Anterior cingulate cortex (tissue), 58 donors: ENCODE data around the gene ANKS1B.
A peak's percentile ranks its signal among the peaks of the same experiment; 100 is the strongest.
"Not testable (repeated sequence)": the region's sequence is repeated elsewhere in the genome, so short reads cannot be mapped to it uniquely, and the experiment has no call there.

ENCODE experiments used
- DNase-seq, 58 donors: peaks; one replicate each; lab custom pipeline; 2025; lab: John Stamatoyannopoulos, UW

ANKS1B gene

GRCh38 chr12:98868538-98868937, 1116.2 kb downstream of the ANKS1B start:
- DNase-seq: no peak

- peak in 28 of 58 donors; percentile 10 to 64 (median 38) for DNase-seq
Measured at GRCh38 chr12:98868076-98868475, 1116.7 kb downstream of the ANKS1B start.

- DNase-seq: no peak
Measured at GRCh38 chr12:98864363-98864762, 1120.4 kb downstream of the ANKS1B start.

- DNase-seq: peak in 9 of 58 donors; percentile 8 to 50 (median 27)
Measured at GRCh38 chr12:98863167-98863566, 1121.6 kb downstream of the ANKS1B start.

DNA sequence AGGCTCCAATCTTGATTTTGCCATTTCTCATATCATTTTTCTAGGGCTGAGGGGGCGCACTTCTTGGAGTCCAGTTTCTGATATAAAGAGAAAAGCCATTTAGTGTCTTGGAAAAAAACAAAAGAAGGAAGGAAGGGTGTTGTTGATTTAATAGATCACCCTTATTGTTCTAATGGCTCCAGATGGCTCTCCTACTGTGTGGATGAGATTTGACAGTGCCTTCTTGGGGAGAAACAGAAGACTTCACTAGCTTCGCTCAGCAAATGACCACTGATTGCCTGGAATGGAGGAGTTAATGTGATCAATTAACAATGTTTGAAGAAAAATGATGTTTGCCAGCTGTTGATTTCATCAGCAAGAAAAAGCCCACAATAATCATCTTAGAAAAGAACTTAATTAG, 1123.5 kb downstream of the ANKS1B start:
- no peak for DNase-seq

DNA sequence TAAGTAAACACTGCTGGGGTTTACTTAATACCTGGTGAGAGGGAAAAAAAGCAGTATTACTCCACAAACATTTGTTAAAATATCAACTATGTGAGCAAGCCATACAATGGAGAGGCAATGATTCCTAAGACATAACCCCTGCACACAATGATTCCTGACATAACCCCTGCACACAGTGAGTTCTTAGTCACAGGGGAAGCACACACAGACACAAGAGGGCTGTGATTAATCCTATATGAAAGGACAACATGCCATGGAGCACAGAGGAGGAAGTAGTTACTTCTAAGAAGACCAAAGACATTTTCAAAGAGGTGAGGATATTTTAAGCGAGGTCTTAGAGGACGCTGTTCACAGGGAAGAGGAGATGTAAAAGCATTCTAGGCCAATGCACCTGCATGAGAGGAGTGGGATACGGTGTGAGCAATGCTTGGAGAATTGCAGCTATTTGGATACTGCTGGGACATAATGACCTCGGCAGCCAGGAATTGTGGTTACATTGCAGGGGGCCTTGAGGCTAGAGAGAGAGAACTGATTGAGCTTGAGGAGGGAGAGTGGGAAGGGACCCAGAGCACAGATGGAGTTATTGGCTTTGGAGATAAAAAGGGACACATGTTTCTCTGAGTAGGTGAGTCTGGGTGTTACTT, 1127.7 kb downstream of the ANKS1B start:
- DNase-seq: no peak

GRCh38 chr12:98852181-98852580, 1132.6 kb downstream of the ANKS1B start:
- DNase-seq: peak in 7 of 58 donors; percentile 5 to 63 (median 17)

- DNase-seq: no peak
Measured at GRCh38 chr12:98847242-98847641, 1137.5 kb downstream of the ANKS1B start.

DNA sequence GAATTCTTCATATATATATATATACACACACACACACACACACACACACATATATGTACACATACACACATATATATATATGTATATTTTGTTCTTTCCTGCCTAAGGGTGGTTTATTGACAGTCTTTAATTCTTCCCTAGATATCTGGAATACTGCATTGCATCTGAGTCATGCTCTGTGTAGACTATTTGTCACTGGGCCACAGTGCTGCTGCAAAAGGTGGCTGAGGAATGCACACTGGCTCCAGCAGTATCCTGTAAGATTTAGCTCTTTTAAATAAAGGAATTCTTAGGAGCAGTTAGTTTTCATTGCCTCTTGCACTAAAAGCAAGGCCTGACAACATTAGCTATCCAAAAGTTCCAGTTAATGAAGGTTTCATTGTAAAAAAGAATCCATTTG, 1138.8 kb downstream of the ANKS1B start:
- no peak for DNase-seq

GRCh38 chr12:98840325-98840724, 1144.4 kb downstream of the ANKS1B start:
- no peak for DNase-seq

DNA sequence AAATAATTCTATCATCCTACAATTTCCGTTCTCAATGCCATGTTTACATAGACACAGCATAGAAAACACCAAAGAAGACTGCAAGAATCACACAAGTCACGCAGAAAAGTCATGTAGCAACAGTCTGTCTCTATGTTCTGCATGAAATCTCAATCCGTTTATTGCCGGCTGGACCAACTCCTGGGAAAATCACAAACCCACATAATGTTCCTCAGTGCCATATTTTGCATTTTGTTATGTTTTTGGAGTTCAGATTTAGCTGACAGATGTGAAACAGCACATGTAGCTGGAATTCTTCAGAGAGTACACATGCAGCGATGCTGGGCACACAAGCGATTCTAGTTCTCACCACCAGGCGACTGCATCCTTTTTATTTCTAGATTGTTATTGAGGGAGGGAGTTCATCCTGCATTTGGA, 1146.5 kb downstream of the ANKS1B start:
- DNase-seq: peak in 23 of 58 donors; percentile 8 to 61 (median 25)

- not testable (repeated sequence) for DNase-seq
Measured at GRCh38 chr12:98837134-98837752, 1147.5 kb downstream of the ANKS1B start.

- DNase-seq: no peak
Measured at GRCh38 chr12:98830657-98831056, 1154.1 kb downstream of the ANKS1B start.

- DNase-seq: no peak
Measured at GRCh38 chr12:98828802-98829600, 1155.7 kb downstream of the ANKS1B start.

DNA sequence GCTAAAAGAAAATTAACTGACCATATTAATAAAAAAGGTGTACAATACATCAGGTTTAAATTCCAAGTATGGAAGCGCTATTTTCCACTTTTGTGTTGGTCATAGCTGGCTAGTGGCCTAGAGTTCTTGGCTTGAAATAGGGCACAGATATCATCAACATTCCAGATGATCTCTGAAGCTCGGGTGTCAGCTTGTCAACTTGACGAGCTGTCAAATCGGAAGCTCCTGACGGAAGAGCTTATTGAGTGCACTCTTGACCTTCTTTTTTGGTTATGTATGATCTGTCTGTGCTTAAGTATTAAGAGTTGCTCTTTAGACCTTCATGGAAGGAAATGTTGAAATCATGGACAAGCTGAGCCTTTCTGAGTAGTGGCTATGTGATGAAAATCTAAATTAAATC, 1161.7 kb downstream of the ANKS1B start:
- DNase-seq: no peak

DNA sequence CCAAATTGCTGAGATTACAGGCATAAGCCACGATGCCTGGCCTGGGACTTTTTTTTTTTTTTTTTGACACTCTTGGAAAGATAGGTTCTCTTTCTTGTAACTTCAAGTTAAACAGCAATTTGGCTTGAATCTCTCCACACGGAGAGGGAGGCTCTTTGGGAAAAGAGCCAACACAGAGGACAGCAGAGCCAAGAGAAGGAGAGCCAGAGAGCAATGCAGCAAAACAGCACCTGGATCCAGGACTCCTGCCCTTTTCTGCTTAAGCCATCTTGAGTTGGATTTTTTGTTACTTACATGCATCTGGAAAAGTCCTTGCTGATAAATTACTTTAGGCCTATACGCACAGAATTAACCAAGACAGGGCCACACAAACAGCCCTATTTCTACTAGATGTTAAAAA, 1162.9 kb downstream of the ANKS1B start:
- peak in 1 of 58 donors; percentile 10 for DNase-seq

DNA sequence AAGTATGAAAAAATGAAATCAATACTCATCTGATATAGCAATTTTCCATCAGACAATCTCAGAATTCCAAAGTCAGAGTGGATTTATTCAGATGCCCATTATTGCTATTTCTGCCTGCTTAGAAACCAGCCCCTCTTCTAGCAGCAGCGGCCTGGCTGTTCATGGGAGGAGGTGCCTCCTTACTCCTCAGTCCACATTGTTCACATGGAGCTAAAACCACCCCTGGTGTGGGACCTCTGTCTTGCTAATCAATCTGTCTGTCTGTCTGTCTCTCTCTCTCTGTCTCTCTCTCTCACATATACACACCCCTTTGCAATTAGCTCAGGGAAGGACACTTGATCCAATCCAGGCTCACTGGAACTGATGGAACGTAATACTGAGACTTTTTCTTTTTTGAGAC, 1163.5 kb downstream of the ANKS1B start:
- no peak for DNase-seq

DNA sequence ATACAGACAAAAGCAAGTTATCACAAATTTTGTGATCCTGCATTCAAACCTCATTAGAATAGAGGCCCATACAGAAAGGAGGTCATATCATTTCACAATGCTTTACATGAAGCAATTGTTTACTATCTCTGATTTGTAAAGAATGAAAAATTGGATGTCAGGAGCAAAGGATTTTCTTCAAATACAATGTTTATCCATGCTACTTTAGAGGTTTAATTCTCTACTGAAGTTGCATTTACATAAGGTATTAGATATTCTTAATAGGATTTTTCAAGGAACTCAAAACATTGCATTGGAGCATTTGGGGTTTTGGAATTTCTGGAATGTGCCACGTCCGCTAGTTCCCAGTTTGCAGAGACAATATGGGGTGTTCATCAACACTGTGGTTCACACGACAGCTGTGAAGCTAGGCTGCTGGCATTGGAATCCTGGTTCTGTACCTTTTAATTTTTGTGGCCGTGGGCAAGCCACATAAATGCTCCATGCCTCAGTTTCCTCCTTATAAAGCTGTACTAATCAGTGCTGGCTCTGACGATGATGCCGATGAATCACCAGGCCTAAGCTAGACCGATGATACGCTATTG, 1164.8 kb downstream of the ANKS1B start:
- peak in 2 of 58 donors; percentile 17 to 27 for DNase-seq

GRCh38 chr12:98819071-98819470, 1165.7 kb downstream of the ANKS1B start:
- DNase-seq: no peak

DNA sequence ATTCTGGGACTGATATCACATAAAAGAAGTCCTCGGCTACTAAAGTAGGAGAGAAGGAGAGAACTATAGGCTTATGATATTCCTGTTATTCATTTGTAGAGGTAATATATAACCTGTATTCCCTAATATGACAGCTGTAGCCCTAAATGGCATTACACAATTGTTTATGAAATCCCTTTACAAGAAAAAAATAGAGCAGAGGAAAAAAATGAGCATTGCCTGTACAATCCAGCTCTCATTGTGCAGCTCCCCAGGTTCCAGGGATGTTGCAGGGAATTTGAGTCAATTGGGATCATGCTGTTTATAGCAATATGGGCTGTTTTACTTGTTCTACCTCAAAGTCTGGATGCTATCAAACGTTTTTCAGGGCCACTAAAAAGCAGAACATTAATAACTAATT, 1166.5 kb downstream of the ANKS1B start:
- DNase-seq: no peak

- DNase-seq: no peak
Measured at GRCh38 chr12:98817742-98818141, 1167.0 kb downstream of the ANKS1B start.
